ENCODE results near the gene FHL3. TPM values are rescaled to one million over a fixed set of nuclear protein-coding genes. Genes with fewer than 3 reads are reported as not detected.

FHL3 gene
- total RNA-seq, result 10 to 100 TPM; 20.1 to 25.8 (median 21.9) TPM

GRCh38 chr1:38005195-38006007, at the start of gene FHL3:
TSS of gene FHL3 (minus strand) at chr1:38005514. CDS start at chr1:37999412, 6,102 bp downstream.
- 11 to 61% methylated on average over 3 to 18 of the region's 83 CpGs for WGBS, 2 donors
- intact Hi-C loops (cut with DNase I; ENCODE audit: low total_unique reads), result no loop called here
- TF ChIP-seq POLR2A (IDR thresholded peaks at IDR 0.05) (no peak), CTCF (IDR thresholded peaks at IDR 0.05) (no peak)
- H3K4me3 ChIP-seq (ENCODE audit: low read depth, poor library complexity, severe bottlenecking), result peak within 1 kb of the TSS; percentile 19
- DNase-seq (ENCODE audit: low spot score in 2 of 2), result peak in 1 of 2 donors; percentile 90

- no peak for DNase-seq (ENCODE audit: low spot score in 2 of 2)
- TF ChIP-seq CTCF (IDR thresholded peaks at IDR 0.05) (no peak), POLR2A (IDR thresholded peaks at IDR 0.05) (no peak)
- intact Hi-C loops (cut with DNase I; ENCODE audit: low total_unique reads), result no loop called here
- H3K4me3 ChIP-seq (ENCODE audit: low read depth, poor library complexity, severe bottlenecking), result no peak overlapping the region
- WGBS, 2 donors, result 51 to 54% methylated on average over 7 of the region's 7 CpGs
Observed at GRCh38 chr1:38053416-38054091, 48.2 kb upstream of the FHL3 start.

GRCh38 chr1:38052750-38053415, 47.6 kb upstream of the FHL3 start:
- no peak overlapping the region for H3K4me3 ChIP-seq (ENCODE audit: low read depth, poor library complexity, severe bottlenecking)
- WGBS, 2 donors, result 33 to 34% methylated on average over 3 of the region's 3 CpGs
- intact Hi-C loops (cut with DNase I; ENCODE audit: low total_unique reads), result no loop called here
- TF ChIP-seq POLR2A (IDR thresholded peaks at IDR 0.05) (no peak), CTCF (IDR thresholded peaks at IDR 0.05) (no peak)
- DNase-seq (ENCODE audit: low spot score in 2 of 2), result no peak

- no peak for TF ChIP-seq CTCF (IDR thresholded peaks at IDR 0.05)
- DNase-seq (ENCODE audit: low spot score in 2 of 2), result no peak
- intact Hi-C loops (cut with DNase I; ENCODE audit: low total_unique reads), result no loop called here
- WGBS, 2 donors, result 46 to 74% methylated on average over 9 of the region's 9 CpGs
- no peak overlapping the region for H3K4me3 ChIP-seq (ENCODE audit: low read depth, poor library complexity, severe bottlenecking)
Observed at GRCh38 chr1:38051079-38051543, 45.8 kb upstream of the FHL3 start.

GRCh38 chr1:38050397-38051078, 45.2 kb upstream of the FHL3 start:
- no peak for TF ChIP-seq CTCF (IDR thresholded peaks at IDR 0.05)
- TF ChIP-seq POLR2A (IDR thresholded peaks at IDR 0.05), result no peak
- no peak for DNase-seq (ENCODE audit: low spot score in 2 of 2)
- WGBS, 2 donors, result 48% methylated on average over 13 of the region's 13 CpGs
- no peak overlapping the region for H3K4me3 ChIP-seq (ENCODE audit: low read depth, poor library complexity, severe bottlenecking)
- intact Hi-C loops (cut with DNase I; ENCODE audit: low total_unique reads), result no loop called here
